Chondrocyte (in vitro differentiated cells): Measurements from ENCODE around the gene HPDL. TPM values are rescaled to one million over a fixed set of nuclear protein-coding genes. Genes with fewer than 3 reads are reported as not detected.

Source experiments
- DNase-seq: peaks from one replicate; pipeline ENCODE4 v3.0.0; 2021; ENCODE audit warnings: mixed read lengths, low spot score
- H3K27ac Mint-ChIP-seq: one replicate; pipeline ENCODE4 v1.8.0; 2021; ENCODE audit warnings: mild to moderate bottlenecking, moderate library complexity, mixed read lengths; ENCODE audit not compliant: unreplicated experiment
- H3K27me3 Mint-ChIP-seq: 2 replicates; pipeline ENCODE4 v1.8.0; 2021; ENCODE audit warnings: low read depth, mixed read lengths
- H3K36me3 Mint-ChIP-seq: 2 replicates; pipeline ENCODE4 v1.8.0; 2021; ENCODE audit warnings: low read depth, mixed read lengths
- H3K4me1 Mint-ChIP-seq: 2 replicates; pipeline ENCODE4 v1.8.0; 2021; ENCODE audit warnings: low read depth, mild to moderate bottlenecking, mixed read lengths
- H3K4me3 Mint-ChIP-seq: one replicate; pipeline ENCODE4 v1.8.0; 2021; ENCODE audit warnings: mild to moderate bottlenecking, moderate library complexity, mixed read lengths; ENCODE audit not compliant: unreplicated experiment
- H3K9me3 Mint-ChIP-seq: 2 replicates; pipeline ENCODE4 v1.8.0; 2021; ENCODE audit warnings: low read depth, mixed read lengths
- total RNA-seq: library from RNA; stranded (reverse); gene quantifications from 3 replicates; pipeline ENCODE4 v1.2.1, GENCODE V29; 2021
- TF ChIP-seq, protein P1 (sequence below): fragments of 200-600 bp; sonication (generic); IDR thresholded peaks from 2 replicates; pipeline ENCODE4 v1.5.0; 2021; ENCODE audit warnings: antibody characterized with exemption, mild to moderate bottlenecking, moderate library complexity

Gene HPDL
- total RNA-seq, 1 donor from 2014 or later: 1.0 TPM

DNA sequence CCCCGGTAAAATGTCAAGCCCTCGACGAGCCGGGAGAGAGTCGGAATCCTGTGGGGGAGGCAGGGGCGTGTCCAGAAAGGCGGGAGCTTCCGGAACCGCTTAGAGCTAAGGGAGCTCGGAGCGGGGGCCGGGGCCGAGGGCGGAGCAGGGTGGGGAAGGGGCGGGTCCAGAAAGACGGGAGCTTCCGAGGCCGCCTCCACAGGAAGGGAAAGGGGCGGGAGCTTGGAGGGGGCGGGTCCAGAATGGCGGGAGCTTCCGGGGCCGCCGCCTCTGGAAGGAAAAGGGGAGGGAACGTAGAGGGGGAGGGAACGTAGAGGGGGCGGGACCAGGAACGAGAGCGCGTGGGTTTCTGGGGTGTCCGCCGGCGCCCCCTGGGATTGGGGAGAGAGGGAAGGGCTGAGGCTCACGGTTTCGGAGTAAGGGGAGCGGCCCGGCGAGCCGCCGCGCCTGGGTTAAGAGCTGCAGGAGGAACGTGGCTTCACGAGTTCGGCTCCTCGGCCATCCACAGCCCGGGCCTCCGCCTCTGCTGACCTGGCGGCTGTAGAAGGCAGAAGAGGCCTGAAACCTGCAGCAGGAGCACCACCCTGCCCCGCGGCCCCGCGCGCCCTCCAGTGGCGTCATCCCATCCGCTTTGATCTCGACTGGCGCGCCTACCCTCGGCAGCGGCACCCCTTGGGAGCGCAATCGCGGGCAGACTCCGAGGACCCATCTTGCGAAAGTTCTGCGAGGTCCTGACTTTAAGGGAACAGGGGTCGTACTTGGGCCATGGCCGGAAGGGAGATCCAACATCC is 23.0 kb upstream of the HPDL start:
- H3K4me3 Mint-ChIP-seq: peak overlapping the region; percentile 86
- peak overlapping the region; percentile 91 for H3K27ac Mint-ChIP-seq
- no peaks in the 10 kb centered on the region for H3K9me3 Mint-ChIP-seq
- H3K36me3 Mint-ChIP-seq: no peaks in the 10 kb centered on the region
- TF ChIP-seq, protein P1, sequence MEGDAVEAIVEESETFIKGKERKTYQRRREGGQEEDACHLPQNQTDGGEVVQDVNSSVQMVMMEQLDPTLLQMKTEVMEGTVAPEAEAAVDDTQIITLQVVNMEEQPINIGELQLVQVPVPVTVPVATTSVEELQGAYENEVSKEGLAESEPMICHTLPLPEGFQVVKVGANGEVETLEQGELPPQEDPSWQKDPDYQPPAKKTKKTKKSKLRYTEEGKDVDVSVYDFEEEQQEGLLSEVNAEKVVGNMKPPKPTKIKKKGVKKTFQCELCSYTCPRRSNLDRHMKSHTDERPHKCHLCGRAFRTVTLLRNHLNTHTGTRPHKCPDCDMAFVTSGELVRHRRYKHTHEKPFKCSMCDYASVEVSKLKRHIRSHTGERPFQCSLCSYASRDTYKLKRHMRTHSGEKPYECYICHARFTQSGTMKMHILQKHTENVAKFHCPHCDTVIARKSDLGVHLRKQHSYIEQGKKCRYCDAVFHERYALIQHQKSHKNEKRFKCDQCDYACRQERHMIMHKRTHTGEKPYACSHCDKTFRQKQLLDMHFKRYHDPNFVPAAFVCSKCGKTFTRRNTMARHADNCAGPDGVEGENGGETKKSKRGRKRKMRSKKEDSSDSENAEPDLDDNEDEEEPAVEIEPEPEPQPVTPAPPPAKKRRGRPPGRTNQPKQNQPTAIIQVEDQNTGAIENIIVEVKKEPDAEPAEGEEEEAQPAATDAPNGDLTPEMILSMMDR: peak; percentile 78
- no peaks in the 10 kb centered on the region for H3K27me3 Mint-ChIP-seq
- peak; percentile 97 for DNase-seq
- peaks cover 12% of the 10 kb centered on the region for H3K4me1 Mint-ChIP-seq

DNA sequence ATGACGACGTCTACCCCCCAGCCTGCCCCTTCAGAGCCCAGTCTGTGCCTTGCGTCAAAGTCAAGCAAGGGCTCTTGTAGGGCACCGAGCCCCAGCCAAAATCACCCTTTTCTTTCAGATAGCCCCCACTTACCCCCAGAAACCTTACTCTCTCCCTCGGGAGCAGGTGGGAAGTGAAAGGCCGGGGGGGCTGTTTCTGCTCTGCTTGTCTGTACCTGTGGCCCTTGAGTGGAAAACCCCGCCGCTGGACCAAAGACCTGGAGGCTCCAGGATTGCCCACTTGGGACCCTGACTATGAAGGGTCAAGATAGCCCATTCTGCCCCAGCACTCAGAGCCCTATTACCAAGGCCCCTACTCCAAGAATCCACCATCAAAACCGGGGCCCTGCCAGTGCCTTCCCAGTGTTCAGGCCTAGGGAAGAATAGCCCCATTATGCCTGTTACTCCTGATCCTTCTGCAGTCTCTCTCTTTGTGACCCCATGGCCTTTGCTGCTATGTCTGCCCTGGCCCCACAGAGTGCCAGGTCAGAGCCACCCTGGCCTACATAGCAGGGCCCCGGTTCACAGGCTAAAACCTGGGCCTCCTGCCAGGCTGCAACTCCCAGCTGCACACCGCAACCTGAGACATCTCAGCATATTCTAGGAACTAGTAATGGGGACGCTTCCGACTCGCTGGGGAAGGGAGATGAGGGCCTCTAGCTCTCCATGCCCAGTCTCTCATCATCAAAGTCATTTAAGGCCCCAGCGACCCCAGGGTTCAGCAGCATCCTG is 22.2 kb upstream of the HPDL start:
- Mint-ChIP-seq H3K27me3 (no peaks in the 10 kb centered on the region), H3K36me3 (no peaks in the 10 kb centered on the region), H3K9me3 (no peaks in the 10 kb centered on the region), H3K4me1 (peaks cover 12% of the 10 kb centered on the region), H3K27ac (peak overlapping the region; percentile 91), H3K4me3 (peak overlapping the region; percentile 86)
- no peak for DNase-seq
- TF ChIP-seq, protein P1: peak; percentile 33

DNA sequence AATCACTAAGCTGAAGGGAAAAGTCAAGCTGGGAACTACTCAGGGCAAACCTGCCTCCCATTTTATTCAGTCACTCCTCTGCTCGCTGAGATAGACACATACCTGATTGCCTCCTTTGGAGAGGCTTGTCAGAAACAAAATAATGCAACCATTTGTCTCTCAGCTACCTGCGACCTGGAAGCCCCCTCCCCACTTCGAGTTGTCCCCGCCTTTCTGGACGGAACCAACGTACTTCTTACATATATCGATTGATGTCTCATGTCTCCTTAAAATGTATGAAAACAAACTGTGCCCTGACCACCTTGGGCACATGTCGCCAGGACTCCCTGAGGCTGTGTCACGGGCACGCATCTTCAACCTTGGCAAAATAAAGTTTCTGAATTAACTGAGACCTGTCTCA is 21.5 kb upstream of the HPDL start:
- Mint-ChIP-seq H3K27ac (no peak overlapping the region), H3K9me3 (no peaks in the 10 kb centered on the region), H3K4me3 (peak overlapping the region; percentile 8), H3K4me1 (peaks cover 12% of the 10 kb centered on the region), H3K36me3 (no peaks in the 10 kb centered on the region), H3K27me3 (no peaks in the 10 kb centered on the region)
- TF ChIP-seq, protein P1: no peak
- no peak for DNase-seq

DNA sequence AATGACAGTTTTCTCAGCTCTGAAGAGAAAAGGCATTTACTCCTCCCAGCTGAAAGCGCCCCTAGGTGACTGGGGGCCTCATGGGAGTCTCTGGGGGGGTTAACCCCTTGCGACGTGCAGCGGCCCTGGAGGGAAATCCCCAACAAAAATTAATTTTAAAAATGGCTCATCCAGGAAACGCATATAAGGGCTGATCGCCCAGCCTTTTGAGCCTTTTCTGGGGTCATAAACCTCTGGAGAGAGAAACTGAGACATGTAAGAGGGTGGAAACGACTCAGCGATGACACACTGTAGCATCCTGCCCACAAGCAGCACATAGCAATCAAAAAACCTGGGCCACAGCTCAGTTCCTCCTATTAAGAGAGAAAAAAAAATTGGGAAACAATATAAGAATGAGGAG is 20.4 kb upstream of the HPDL start:
- DNase-seq: no peak
- peaks cover 12% of the 10 kb centered on the region for H3K4me1 Mint-ChIP-seq
- no peak overlapping the region for H3K4me3 Mint-ChIP-seq
- no peaks in the 10 kb centered on the region for H3K36me3 Mint-ChIP-seq
- TF ChIP-seq, protein P1: no peak
- H3K27me3 Mint-ChIP-seq: no peaks in the 10 kb centered on the region
- no peaks in the 10 kb centered on the region for H3K9me3 Mint-ChIP-seq
- H3K27ac Mint-ChIP-seq: no peak overlapping the region

DNA sequence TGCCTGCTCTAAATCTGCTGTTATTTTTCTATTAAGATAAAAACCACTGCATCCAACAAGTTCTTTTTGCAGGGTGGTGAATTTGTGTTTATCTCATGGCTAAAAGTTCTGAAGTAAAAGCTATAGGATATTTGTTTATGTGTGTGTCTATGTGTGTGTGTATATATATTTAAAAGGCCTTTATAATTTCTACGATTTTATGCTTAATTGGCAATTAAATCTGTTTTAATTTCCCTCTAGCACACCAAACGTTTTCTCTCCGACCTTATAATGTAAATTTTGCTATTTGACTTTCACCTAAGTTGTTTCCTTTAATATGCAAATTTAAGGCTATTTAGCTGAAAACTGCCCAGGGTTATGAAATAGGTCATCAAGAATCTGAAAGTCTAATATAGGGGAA is 19.8 kb upstream of the HPDL start:
- H3K27ac Mint-ChIP-seq: no peak overlapping the region
- H3K4me1 Mint-ChIP-seq: peaks cover 12% of the 10 kb centered on the region
- H3K4me3 Mint-ChIP-seq: no peak overlapping the region
- no peaks in the 10 kb centered on the region for H3K36me3 Mint-ChIP-seq
- H3K27me3 Mint-ChIP-seq: no peaks in the 10 kb centered on the region
- no peak for DNase-seq
- no peaks in the 10 kb centered on the region for H3K9me3 Mint-ChIP-seq
- TF ChIP-seq, protein P1: no peak
